ENCODE results near the gene LRFN4. TPM values are rescaled to one million over a fixed set of nuclear protein-coding genes. Genes with fewer than 3 reads are reported as not detected.

The LRFN4 gene
- total RNA-seq, result 9.2 and 22.9 TPM in 2 replicates

DNA sequence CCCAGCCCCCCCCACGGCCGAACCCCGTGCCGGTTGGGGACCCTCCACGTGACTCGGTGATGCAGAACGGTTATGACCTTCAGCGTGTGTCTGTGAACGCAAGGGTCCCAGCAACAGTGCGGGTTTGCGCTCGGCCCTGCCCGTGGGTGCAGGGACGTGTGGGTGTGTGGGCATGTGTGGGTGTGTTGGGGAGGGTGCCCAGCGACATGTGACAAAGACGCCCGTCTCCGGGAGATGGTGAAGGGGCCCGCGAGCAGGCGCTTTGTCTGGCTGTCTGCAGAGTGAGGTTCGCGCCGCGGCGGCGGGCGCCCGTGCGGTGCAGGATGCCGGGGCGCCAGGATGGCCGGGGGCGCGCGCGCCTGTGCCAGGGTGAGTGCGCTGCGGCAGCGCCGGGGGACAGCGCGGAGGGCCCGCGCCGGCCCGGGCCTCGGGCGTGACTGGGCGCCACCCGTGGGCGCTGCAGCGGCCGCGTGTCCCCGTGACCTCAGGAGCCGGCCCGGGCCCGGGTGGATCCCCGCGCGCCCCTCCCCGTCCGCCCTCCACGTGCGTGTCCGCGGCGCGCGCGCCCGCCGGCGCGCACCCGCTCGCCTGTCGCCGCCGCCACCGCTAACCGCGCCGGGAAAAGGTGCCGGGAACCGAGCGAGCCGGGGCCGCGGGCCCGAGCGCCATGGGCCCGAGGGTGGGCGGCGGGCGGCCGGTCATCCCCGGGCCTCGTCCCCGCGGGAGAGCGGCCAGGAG is at the start of gene LRFN4:
TSS of gene LRFN4 (plus strand) at position 569 of the 738 bp plus-strand sequence. CDS start 681 bp downstream, outside the sequence.

DNA sequence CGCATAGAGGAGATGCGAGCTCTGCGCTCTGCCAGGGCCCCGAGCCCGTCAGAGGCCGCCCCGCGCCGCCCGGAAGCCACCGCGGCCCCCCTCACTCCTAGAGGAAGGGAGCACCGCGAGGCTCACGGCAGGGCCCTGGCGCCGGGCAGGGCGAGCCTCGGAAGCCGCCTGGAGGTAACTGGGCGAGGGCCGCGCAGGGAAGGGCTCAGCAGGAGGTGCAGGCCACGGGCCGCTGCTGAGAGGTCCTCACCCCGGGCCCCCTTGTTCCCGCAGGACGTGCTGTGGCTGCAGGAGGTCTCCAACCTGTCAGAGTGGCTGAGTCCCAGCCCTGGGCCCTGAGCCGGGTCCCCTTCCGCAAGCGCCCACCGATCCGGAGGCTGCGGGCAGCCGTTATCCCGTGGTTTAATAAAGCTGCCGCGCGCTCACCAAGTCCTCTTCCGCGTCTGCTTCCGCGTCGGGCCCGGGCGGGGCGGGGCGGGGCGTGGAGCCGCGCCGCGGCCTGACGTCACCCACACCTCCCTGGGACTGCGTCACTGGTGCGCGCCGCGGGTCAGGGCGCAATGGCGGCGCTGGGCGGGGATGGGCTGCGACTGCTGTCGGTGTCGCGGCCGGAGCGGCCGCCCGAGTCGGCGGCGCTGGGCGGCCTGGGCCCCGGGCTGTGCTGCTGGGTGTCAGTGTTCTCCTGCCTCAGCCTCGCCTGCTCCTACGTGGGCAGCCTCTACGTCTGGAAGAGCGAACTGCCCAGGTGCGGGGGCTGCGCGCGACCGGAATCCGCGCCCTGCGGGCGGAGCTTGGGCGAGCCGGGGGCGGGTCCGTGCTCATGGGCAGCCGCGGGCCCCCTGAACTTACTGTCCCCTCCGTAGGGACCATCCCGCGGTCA is 13.7 kb upstream of the LRFN4 start, which contains the start of gene RCE1:
TSS of gene RCE1 (plus strand) at position 546 of the 880 bp plus-strand sequence. CDS start at position 561, 15 bp downstream.

Other genes with a start within 250 kb of the LRFN4 start
- 7.9 and 25.5 TPM in 2 replicates for gene RBM14, start 240.4 kb upstream of the LRFN4 start, total RNA-seq
- gene RBM4, start 218.4 kb upstream of the LRFN4 start, total RNA-seq, result 152 and 204 TPM in 2 replicates
- gene RBM4B, start 179.2 kb upstream of the LRFN4 start, total RNA-seq, result 17.1 and 21.5 TPM in 2 replicates
- gene SPTBN2, start 127.8 kb upstream of the LRFN4 start, total RNA-seq, result 60.5 and 130 TPM in 2 replicates
- 23.2 and 33.5 TPM in 2 replicates for gene RCE1, start 13.6 kb upstream of the LRFN4 start, total RNA-seq
- gene PC, start 101.3 kb downstream of the LRFN4 start, total RNA-seq, result 12.3 and 19.2 TPM in 2 replicates
- not detected in 2 replicates for gene C11orf86, start 118.2 kb downstream of the LRFN4 start, total RNA-seq
- 0.34 and 10.2 TPM in 2 replicates for gene SYT12, start 166.1 kb downstream of the LRFN4 start, total RNA-seq
- 106 and 199 TPM in 2 replicates for gene RHOD, start 199.8 kb downstream of the LRFN4 start, total RNA-seq

Measured in nasal cavity respiratory epithelium epithelial cell of viscerocranial mucosa (primary cell).